ENCODE data around the gene RPL7A. TPM values are rescaled to one million over a fixed set of nuclear protein-coding genes. Genes with fewer than 3 reads are reported as not detected.

The RPL7A gene
- total RNA-seq, 1 experiment from 2014 or later = 2,895 TPM

GRCh38 chr9:133360400-133361393 is 12.7 kb downstream of the RPL7A start:
- no peak overlapping the region for H3K9ac ChIP-seq (ENCODE audit: extremely low read depth, insufficient read length, low read length)
- no peaks in the 10 kb centered on the region for H3K9me3 Mint-ChIP-seq
- H3K4me2 ChIP-seq (ENCODE audit: insufficient read depth, insufficient read length, low read length) = no peak overlapping the region
- H3K4me3 Mint-ChIP-seq = no peak overlapping the region
- no peak overlapping the region for H4K91ac ChIP-seq (ENCODE audit: insufficient read length, low read depth, low read length)
- no peak overlapping the region for H2BK120ac ChIP-seq (ENCODE audit: low read depth, low read length, poor library complexity, severe bottlenecking)
- no peak overlapping the region for H4K5ac ChIP-seq (ENCODE audit: insufficient read length, low read depth, low read length)
- H3K14ac ChIP-seq (ENCODE audit: insufficient read depth, low read length) = no peak overlapping the region
- no peaks in the 10 kb centered on the region for H3K9me3 ChIP-seq (ENCODE audit: control insufficient read depth, low read depth, low read length)
- H3K27ac Mint-ChIP-seq = peak overlapping the region in 1 of 3 experiments; percentile 62; a peak in 2 of 7 replicates
- DNase-seq = no peak
- no peak overlapping the region for H3K23ac ChIP-seq (ENCODE audit: insufficient read length, low read depth, low read length)
- TF ChIP-seq CTCF (conservative IDR thresholded peaks at IDR 0.05) = no peak
- H2BK5ac ChIP-seq (ENCODE audit: insufficient read length, low read length) = no peak overlapping the region
- H3K27me3 Mint-ChIP-seq (ENCODE audit: low read depth) = no peaks in the 10 kb centered on the region; the same call in 1 of the 2 replicates
- no peak overlapping the region for H3K4ac ChIP-seq (ENCODE audit: low read depth, low read length)
- H3K56ac ChIP-seq (ENCODE audit: insufficient read length, low read depth, low read length) = no peak overlapping the region
- H2BK15ac ChIP-seq (ENCODE audit: low read depth, low read length) = no peak overlapping the region
- H4K20me1 ChIP-seq (ENCODE audit: control insufficient read depth, insufficient read depth, insufficient read length) = no peaks in the 10 kb centered on the region
- H2AFZ ChIP-seq (ENCODE audit: low read length) = no peak overlapping the region
- H3K79me1 ChIP-seq (ENCODE audit: insufficient read depth, low read depth, low read length, poor library complexity, severe bottlenecking) = peaks cover 3% of the 10 kb centered on the region
- no peak overlapping the region for H2AK5ac ChIP-seq (ENCODE audit: insufficient read length, low read length)
- no peak overlapping the region for H3T11ph ChIP-seq (ENCODE audit: low read length)
- no peaks in the 10 kb centered on the region; the same call in 1 of the 2 replicates for H3K79me2 ChIP-seq (ENCODE audit: insufficient read depth, low read length)
- no peak overlapping the region for H2BK12ac ChIP-seq (ENCODE audit: insufficient read length, low read depth, low read length)
- peaks cover 23 to 77% (median 72%) of the 10 kb centered on the region in 3 experiments; a peak in 6 of 7 replicates for H3K36me3 Mint-ChIP-seq (ENCODE audit: insufficient read depth in 1 of 3, low read depth in 3 of 3)
- H3K27ac ChIP-seq (ENCODE audit: insufficient read length, low read depth, low read length) = no peak overlapping the region
- peaks cover 8 to 10% of the 10 kb centered on the region in 2 experiments for H3K4me1 Mint-ChIP-seq
- WGBS (ENCODE audit: extremely low coverage, insufficient read length, low lambda C conversion rate) = no CpG with 5 or more reads among the region's 21 CpGs
- no peak overlapping the region for H2BK20ac ChIP-seq (ENCODE audit: low read depth, low read length, poor library complexity, severe bottlenecking)
- no peak overlapping the region for H4K8ac ChIP-seq (replicated peaks; ENCODE audit: insufficient read length, low read depth, low read length)
- no peak overlapping the region for H3K18ac ChIP-seq (ENCODE audit: insufficient read length, low read depth, low read length)
- peaks cover 10% of the 10 kb centered on the region for H3K23me2 ChIP-seq (ENCODE audit: insufficient read length, low read depth, low read length, poor library complexity, severe bottlenecking)
- no peaks in the 10 kb centered on the region for H3K27me3 ChIP-seq (ENCODE audit: insufficient read depth, low read length)
- H3K4me1 ChIP-seq (ENCODE audit: insufficient read depth, low read length) = no peaks in the 10 kb centered on the region
